IMR-90 (cell line): ENCODE measurements around the gene DRICH1.

Source experiments
- CTCF ChIP-seq: conservative IDR thresholded peaks from 2 replicates; pipeline ENCODE4 v1.5.1; 2012; ENCODE audit warnings: mild to moderate bottlenecking, low read depth, low read length, improper control_type of control experiment
- NFE2L2 ChIP-seq: fragments of 150-350 bp; IDR thresholded peaks from 2 replicates; pipeline ENCODE4 v1.6.1; 2016; ENCODE audit warnings: low read depth, mild to moderate bottlenecking, low read length
- POLR2A ChIP-seq: IDR thresholded peaks from 2 replicates; pipeline ENCODE4 v1.6.1; 2012; ENCODE audit warnings: mild to moderate bottlenecking, low read depth, low read length

- TF ChIP-seq NFE2L2 (no peak), CTCF (no peak), POLR2A (no peak)
These were observed 48.3 kb downstream of the DRICH1 start for GRCh38 chr22:23583836-23584235.
